ENCODE results near the gene ADCY5. TPM values are rescaled to one million over a fixed set of nuclear protein-coding genes. Genes with fewer than 3 reads are reported as not detected.

Gene ADCY5
- total RNA-seq, 1 experiment from 2014 or later = 1.4 TPM

DNA sequence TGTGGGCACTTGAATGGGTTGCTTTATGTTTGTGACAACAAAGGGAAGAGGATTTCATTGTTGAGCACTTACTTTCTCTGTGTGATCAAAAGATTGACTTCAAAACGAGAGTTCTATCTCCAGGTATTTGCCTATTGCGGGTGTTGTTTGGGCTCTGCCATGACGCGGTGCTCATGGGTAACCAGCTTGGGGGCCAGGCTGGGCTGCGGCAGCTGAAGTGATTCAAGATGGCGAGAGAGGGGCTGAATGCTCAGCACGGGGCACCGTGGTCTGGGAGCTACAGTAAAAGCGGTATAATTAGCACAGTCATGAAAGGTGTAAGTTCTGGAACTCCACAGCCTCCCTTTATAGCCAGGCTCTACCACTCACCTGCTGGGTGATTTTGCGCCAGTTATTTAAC is 31.0 kb upstream of the ADCY5 start:
- no peaks in the 10 kb centered on the region for H3K4me1 ChIP-seq (ENCODE audit: control insufficient read depth, insufficient read depth, low read length)
- H3K27me3 ChIP-seq (ENCODE audit: control insufficient read depth, insufficient read depth, low read length) = peaks cover 3% of the 10 kb centered on the region; the same call in 1 of the 2 replicates
- no peaks in the 10 kb centered on the region for H3K9me3 ChIP-seq (ENCODE audit: control insufficient read depth, insufficient read depth, low read depth, low read length)
- ChIA-PET POLR2A (no interaction called here), CTCF (no interaction called here)
- no peaks in the 10 kb centered on the region for H3K36me3 ChIP-seq (ENCODE audit: control insufficient read depth, insufficient read depth, low read length)
- DNase-seq (ENCODE audit: low read depth, low spot score) = no peak
- intact Hi-C loops (cut with micrococcal nuclease; ENCODE audit: unreplicated experiment) (no loop called here), in situ Hi-C loops (cut with HindIII; ENCODE audit: low pct_unique_long_range_greater_than_20kb, low sequenced_read_pairs) (no loop called here)
- H3K27ac ChIP-seq (ENCODE audit: low read length) = no peak overlapping the region
- ATAC-seq = no peak
- TF ChIP-seq TCF7L2 (IDR thresholded peaks at IDR 0.05; ENCODE audit: low read depth, low read length) (no peak), POLR2AphosphoS5 (IDR thresholded peaks at IDR 0.05; ENCODE audit: low read depth, low read length) (no peak), SIN3A (IDR thresholded peaks at IDR 0.05; ENCODE audit: borderline replicate concordance, insufficient read depth, low read depth, low read length) (no peak)
- TF ChIP-seq, protein P1, sequence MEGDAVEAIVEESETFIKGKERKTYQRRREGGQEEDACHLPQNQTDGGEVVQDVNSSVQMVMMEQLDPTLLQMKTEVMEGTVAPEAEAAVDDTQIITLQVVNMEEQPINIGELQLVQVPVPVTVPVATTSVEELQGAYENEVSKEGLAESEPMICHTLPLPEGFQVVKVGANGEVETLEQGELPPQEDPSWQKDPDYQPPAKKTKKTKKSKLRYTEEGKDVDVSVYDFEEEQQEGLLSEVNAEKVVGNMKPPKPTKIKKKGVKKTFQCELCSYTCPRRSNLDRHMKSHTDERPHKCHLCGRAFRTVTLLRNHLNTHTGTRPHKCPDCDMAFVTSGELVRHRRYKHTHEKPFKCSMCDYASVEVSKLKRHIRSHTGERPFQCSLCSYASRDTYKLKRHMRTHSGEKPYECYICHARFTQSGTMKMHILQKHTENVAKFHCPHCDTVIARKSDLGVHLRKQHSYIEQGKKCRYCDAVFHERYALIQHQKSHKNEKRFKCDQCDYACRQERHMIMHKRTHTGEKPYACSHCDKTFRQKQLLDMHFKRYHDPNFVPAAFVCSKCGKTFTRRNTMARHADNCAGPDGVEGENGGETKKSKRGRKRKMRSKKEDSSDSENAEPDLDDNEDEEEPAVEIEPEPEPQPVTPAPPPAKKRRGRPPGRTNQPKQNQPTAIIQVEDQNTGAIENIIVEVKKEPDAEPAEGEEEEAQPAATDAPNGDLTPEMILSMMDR (IDR thresholded peaks at IDR 0.05) = no peak
- TF ChIP-seq, protein P2, sequence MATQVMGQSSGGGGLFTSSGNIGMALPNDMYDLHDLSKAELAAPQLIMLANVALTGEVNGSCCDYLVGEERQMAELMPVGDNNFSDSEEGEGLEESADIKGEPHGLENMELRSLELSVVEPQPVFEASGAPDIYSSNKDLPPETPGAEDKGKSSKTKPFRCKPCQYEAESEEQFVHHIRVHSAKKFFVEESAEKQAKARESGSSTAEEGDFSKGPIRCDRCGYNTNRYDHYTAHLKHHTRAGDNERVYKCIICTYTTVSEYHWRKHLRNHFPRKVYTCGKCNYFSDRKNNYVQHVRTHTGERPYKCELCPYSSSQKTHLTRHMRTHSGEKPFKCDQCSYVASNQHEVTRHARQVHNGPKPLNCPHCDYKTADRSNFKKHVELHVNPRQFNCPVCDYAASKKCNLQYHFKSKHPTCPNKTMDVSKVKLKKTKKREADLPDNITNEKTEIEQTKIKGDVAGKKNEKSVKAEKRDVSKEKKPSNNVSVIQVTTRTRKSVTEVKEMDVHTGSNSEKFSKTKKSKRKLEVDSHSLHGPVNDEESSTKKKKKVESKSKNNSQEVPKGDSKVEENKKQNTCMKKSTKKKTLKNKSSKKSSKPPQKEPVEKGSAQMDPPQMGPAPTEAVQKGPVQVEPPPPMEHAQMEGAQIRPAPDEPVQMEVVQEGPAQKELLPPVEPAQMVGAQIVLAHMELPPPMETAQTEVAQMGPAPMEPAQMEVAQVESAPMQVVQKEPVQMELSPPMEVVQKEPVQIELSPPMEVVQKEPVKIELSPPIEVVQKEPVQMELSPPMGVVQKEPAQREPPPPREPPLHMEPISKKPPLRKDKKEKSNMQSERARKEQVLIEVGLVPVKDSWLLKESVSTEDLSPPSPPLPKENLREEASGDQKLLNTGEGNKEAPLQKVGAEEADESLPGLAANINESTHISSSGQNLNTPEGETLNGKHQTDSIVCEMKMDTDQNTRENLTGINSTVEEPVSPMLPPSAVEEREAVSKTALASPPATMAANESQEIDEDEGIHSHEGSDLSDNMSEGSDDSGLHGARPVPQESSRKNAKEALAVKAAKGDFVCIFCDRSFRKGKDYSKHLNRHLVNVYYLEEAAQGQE (IDR thresholded peaks at IDR 0.05; ENCODE audit: insufficient read depth in 1 of 2, low read depth in 2 of 2, low read length in 1 of 2) = no peak
- no TSS peak for BruUV-seq (replicated peaks)
- H3K4me3 ChIP-seq (ENCODE audit: low read depth in 2 of 2, low read length in 2 of 2) = no peak overlapping the region

DNA sequence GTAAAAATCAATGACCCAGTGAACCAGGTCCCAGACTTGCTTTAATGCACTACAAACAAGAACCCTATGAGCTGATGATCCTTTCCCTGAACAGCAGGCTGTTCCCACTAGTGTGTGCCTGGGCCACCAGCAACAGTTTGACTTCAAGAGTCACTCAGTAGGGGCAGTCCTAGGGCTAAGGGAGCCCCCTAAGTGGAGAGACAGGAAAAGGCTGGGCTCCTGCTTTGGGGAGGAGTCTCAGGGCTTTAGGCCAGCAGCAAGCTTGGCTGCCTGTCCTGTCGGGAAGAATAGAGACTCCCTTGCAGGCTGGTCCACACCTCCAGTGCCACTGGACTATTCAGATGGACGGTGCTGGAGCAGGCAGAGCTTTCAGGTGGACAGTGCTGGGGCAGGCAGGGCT is 29.4 kb upstream of the ADCY5 start:
- Histone ChIP-seq H3K36me3 (ENCODE audit: control insufficient read depth, insufficient read depth, low read length) (no peaks in the 10 kb centered on the region), H3K4me1 (ENCODE audit: control insufficient read depth, insufficient read depth, low read length) (no peaks in the 10 kb centered on the region), H3K27me3 (ENCODE audit: control insufficient read depth, insufficient read depth, low read length) (peaks cover 6% of the 10 kb centered on the region; the same call in 1 of the 2 replicates), H3K9me3 (ENCODE audit: control insufficient read depth, insufficient read depth, low read depth, low read length) (no peaks in the 10 kb centered on the region), H3K4me3 (ENCODE audit: low read depth in 2 of 2, low read length in 2 of 2) (no peak overlapping the region), H3K27ac (ENCODE audit: low read length) (no peak overlapping the region)
- TF ChIP-seq SIN3A (IDR thresholded peaks at IDR 0.05; ENCODE audit: borderline replicate concordance, insufficient read depth, low read depth, low read length) = no peak
- no peak for TF ChIP-seq POLR2AphosphoS5 (IDR thresholded peaks at IDR 0.05; ENCODE audit: low read depth, low read length)
- intact Hi-C loops (cut with micrococcal nuclease; ENCODE audit: unreplicated experiment) = no loop called here
- CTCF ChIA-PET = no interaction called here
- DNase-seq (ENCODE audit: low read depth, low spot score) (no peak), ATAC-seq (no peak)
- BruUV-seq (replicated peaks) = no TSS peak
- POLR2A ChIA-PET = no interaction called here
- in situ Hi-C loops (cut with HindIII; ENCODE audit: low pct_unique_long_range_greater_than_20kb, low sequenced_read_pairs) = no loop called here

DNA sequence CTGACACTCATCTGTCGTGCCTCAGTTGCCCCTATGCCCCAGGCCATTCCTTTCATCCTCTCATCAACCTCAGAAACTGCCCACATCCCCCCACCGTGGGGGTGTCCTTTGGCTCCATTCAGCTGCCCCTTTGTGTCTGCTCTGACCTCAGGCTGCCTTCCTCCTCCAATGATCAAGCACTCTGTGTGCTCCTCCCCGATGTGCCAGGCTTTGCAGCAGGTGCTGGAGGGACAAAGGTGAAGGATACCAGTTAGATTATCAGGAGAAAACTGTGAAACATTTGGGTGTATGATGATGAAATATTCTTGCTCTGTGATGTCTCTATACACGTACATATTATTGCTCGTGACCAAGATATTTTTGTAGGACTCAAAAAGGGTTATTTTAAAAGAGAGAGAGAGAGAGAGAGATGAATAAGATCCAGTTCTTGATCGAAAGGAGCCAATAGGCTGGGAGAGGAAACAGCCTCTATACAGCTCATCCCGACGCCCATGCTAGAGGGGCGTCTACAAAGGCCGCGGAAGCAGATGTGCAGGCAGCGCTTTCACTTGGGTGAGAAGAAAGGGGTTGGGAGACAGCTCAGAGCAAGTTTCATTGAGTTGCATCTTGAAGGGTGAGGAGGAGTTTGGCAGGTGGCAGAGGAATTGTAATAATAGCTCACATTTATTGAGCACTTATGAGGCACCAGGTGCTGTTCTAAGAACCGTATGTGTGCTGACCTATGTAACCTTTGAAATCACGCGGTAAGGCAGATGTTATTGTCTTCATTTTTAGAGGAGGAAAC is 28.3 kb upstream of the ADCY5 start:
- in situ Hi-C loops (cut with HindIII; ENCODE audit: low pct_unique_long_range_greater_than_20kb, low sequenced_read_pairs) (no loop called here), intact Hi-C loops (cut with micrococcal nuclease; ENCODE audit: unreplicated experiment) (no loop called here)
- CTCF ChIA-PET = no interaction called here
- no peak for ATAC-seq
- Histone ChIP-seq H3K36me3 (ENCODE audit: control insufficient read depth, insufficient read depth, low read length) (no peaks in the 10 kb centered on the region), H3K4me3 (ENCODE audit: low read depth in 2 of 2, low read length in 2 of 2) (no peak overlapping the region), H3K27ac (ENCODE audit: low read length) (no peak overlapping the region), H3K27me3 (ENCODE audit: control insufficient read depth, insufficient read depth, low read length) (peaks cover 6% of the 10 kb centered on the region; the same call in 1 of the 2 replicates), H3K9me3 (ENCODE audit: control insufficient read depth, insufficient read depth, low read depth, low read length) (no peaks in the 10 kb centered on the region), H3K4me1 (ENCODE audit: control insufficient read depth, insufficient read depth, low read length) (no peaks in the 10 kb centered on the region)
- POLR2A ChIA-PET = no interaction called here
- TF ChIP-seq SIN3A (IDR thresholded peaks at IDR 0.05; ENCODE audit: borderline replicate concordance, insufficient read depth, low read depth, low read length) = no peak
- TF ChIP-seq POLR2AphosphoS5 (IDR thresholded peaks at IDR 0.05; ENCODE audit: low read depth, low read length) = no peak
- TF ChIP-seq, protein P1 (IDR thresholded peaks at IDR 0.05) = no peak
- TF ChIP-seq TCF7L2 (IDR thresholded peaks at IDR 0.05; ENCODE audit: low read depth, low read length) = no peak
- no peak for DNase-seq (ENCODE audit: low read depth, low spot score)
- no TSS peak for BruUV-seq (replicated peaks)

Measured in Panc1 (cell line).